ENCODE results near the gene CFAP119. TPM values are rescaled to one million over a fixed set of nuclear protein-coding genes. Genes with fewer than 3 reads are reported as not detected.

Gene CFAP119
- total and polyA plus RNA-seq, 2 donors (not counting 3 experiments of a cell fraction or from before 2014, with no cell fraction given) = 6.5 to 9.5 TPM

DNA sequence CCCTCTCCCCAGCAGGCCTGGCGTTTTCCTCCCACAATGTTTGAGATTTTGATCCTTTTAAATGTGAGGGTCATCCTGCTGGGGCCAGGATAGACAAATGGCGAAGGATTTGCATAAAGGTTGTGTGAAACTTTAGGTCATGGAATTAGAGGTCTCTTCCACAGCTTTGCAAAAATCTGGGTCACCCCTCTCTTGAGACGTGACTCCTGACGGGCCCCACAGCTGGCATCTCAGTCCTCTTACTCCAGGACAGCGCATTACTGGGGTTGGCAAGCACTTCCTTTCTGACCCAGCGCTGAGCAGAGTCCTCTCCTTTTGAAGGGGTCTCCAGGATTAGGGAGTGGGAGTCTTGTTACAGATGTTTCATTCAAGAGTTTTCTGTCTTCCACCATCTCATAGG, 17.7 kb upstream of the CFAP119 start:
- DNase-seq (ENCODE audit: low read depth, low spot score) (no peak), FAIRE-seq (no peak)
- Histone ChIP-seq H3K9ac (replicated peaks; ENCODE audit: extremely low read depth, insufficient read depth, low read length) (no peak overlapping the region), H3K4me1 (ENCODE audit: control insufficient read depth, extremely low read depth, insufficient read depth, low read length) (peaks cover 8% of the 10 kb centered on the region), H3K27me3 (ENCODE audit: control insufficient read depth in 2 of 2, insufficient read depth in 2 of 2, low read length in 2 of 2) (no peaks in the 10 kb centered on the region), H2AFZ (ENCODE audit: low read depth, low read length) (no peak overlapping the region), H3K36me3 (ENCODE audit: control insufficient read depth in 2 of 2, extremely low read depth in 1 of 2, insufficient read depth in 2 of 2, low read length in 2 of 2) (peaks cover 0 to 19% of the 10 kb centered on the region in 2 experiments), H3K9me1 (replicated peaks; ENCODE audit: control insufficient read depth, extremely low read depth, insufficient read depth, low read length) (no peaks in the 10 kb centered on the region), H3K27ac (ENCODE audit: insufficient read depth, low read depth, low read length) (no peak overlapping the region), H3K4me3 (replicated peaks in 1 of 3; ENCODE audit: insufficient read depth in 1 of 3, low read depth in 1 of 3, low read length in 3 of 3) (no peak overlapping the region), H4K20me1 (replicated peaks; ENCODE audit: control insufficient read depth, extremely low read depth, insufficient read depth, low read length) (no peaks in the 10 kb centered on the region), H3K4me2 (ENCODE audit: insufficient read depth, low read length) (no peak overlapping the region), H3K79me2 (ENCODE audit: control insufficient read depth, insufficient read depth, low read length) (no peaks in the 10 kb centered on the region), H3K9me3 (replicated peaks; ENCODE audit: control insufficient read depth, insufficient read depth, low read length) (no peaks in the 10 kb centered on the region)
- ChIA-PET CTCF (no interaction called here), POLR2A (no interaction called here)
- intact Hi-C loops (cut with micrococcal nuclease) = no loop called here
- BruUV-seq (replicated peaks) = no TSS peak
- TF ChIP-seq POLR2A (IDR thresholded peaks at IDR 0.05; ENCODE audit: low read depth, low read length) = no peak
- TF ChIP-seq MYC (IDR thresholded peaks at IDR 0.05; ENCODE audit: low read depth, low read length) = no peak
- TF ChIP-seq, protein P1, sequence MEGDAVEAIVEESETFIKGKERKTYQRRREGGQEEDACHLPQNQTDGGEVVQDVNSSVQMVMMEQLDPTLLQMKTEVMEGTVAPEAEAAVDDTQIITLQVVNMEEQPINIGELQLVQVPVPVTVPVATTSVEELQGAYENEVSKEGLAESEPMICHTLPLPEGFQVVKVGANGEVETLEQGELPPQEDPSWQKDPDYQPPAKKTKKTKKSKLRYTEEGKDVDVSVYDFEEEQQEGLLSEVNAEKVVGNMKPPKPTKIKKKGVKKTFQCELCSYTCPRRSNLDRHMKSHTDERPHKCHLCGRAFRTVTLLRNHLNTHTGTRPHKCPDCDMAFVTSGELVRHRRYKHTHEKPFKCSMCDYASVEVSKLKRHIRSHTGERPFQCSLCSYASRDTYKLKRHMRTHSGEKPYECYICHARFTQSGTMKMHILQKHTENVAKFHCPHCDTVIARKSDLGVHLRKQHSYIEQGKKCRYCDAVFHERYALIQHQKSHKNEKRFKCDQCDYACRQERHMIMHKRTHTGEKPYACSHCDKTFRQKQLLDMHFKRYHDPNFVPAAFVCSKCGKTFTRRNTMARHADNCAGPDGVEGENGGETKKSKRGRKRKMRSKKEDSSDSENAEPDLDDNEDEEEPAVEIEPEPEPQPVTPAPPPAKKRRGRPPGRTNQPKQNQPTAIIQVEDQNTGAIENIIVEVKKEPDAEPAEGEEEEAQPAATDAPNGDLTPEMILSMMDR (IDR thresholded peaks at IDR 0.05; ENCODE audit: extremely low read depth in 1 of 2, insufficient read depth in 1 of 2, low read depth in 1 of 2, low read length in 2 of 2) = no peak
- TF ChIP-seq, protein P2, sequence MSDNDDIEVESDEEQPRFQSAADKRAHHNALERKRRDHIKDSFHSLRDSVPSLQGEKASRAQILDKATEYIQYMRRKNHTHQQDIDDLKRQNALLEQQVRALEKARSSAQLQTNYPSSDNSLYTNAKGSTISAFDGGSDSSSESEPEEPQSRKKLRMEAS (IDR thresholded peaks at IDR 0.05; ENCODE audit: insufficient read depth, insufficient read length) = no peak
- no peak for TF ChIP-seq EZH2 (IDR thresholded peaks at IDR 0.05; ENCODE audit: borderline replicate concordance, low read depth, low read length, severe bottlenecking)
- no peak for TF ChIP-seq GATA2 (IDR thresholded peaks at IDR 0.05; ENCODE audit: insufficient read depth, insufficient read length, low read depth, low read length)
- TF ChIP-seq POLR2AphosphoS5 (IDR thresholded peaks at IDR 0.05; ENCODE audit: insufficient read depth, low read depth, low read length) = no peak
- no peak for TF ChIP-seq FOS (IDR thresholded peaks at IDR 0.05; ENCODE audit: borderline replicate concordance, insufficient read depth, low read length)
- no peak for TF ChIP-seq JUN (IDR thresholded peaks at IDR 0.05; ENCODE audit: borderline replicate concordance, insufficient read depth, insufficient read length, low read depth)
- dilution Hi-C loops (cut with MboI; ENCODE audit: extremely low pct_ligation_motif_present, low sequenced_read_pairs) = no loop called here

Data from endothelial cell of umbilical vein (primary cell).